Caco-2 (cell line): Measurements from ENCODE around the gene USP9X. TPM values are rescaled to one million over a fixed set of nuclear protein-coding genes. Genes with fewer than 3 reads are reported as not detected.
A peak's percentile ranks its signal among the peaks of the same experiment; 100 is the strongest.

Experiments
- BruUV-seq: library from RNA; stranded (reverse); fragments of 400-500 nt; replicated peaks from 2 replicates; lab custom pipeline; 2021; lab: Mats Ljungman, UMichigan
- CTCF ChIA-PET: fragments of 300-600 bp; sonication (Branson Sonifier 250); formaldehyde crosslinking; loops from one replicate; lab custom pipeline; 2022; ENCODE audit warnings: antibody characterized with exemption; lab: Charles Lee
- POLR2A ChIA-PET: fragments of 300-600 bp; sonication (Branson Sonifier 250); formaldehyde crosslinking; loops from one replicate; lab custom pipeline; 2022; ENCODE audit warnings: antibody characterized with exemption; lab: Charles Lee
- DNase-seq, 2 experiments: peaks; one replicate each; pipeline versions ENCODE4 v3.0.0 to v3.0.0-alpha.2; 2020 to 2022
- H3K27me3 ChIP-seq: replicated peaks from 2 replicates; pipeline ENCODE4 v1.6.0; 2011; ENCODE audit warnings: low read length; ENCODE audit not compliant: control insufficient read depth, insufficient read depth
- H3K36me3 ChIP-seq: 2 replicates; pipeline ENCODE4 v1.5.1; 2011; ENCODE audit warnings: low read length; ENCODE audit not compliant: control insufficient read depth, insufficient read depth
- H3K4me1 ChIP-seq: fragments of 250-450 bp; sonication (Bioruptor Pico); 2 replicates; pipeline ENCODE4 v1.5.1; 2020; ENCODE audit warnings: mild to moderate bottlenecking
- H3K4me3 ChIP-seq: 2 replicates; pipeline ENCODE4 v1.5.1; 2011; ENCODE audit warnings: low read depth, mild to moderate bottlenecking, control low read depth, low read length
- H3K9me3 ChIP-seq: fragments of 250-450 bp; sonication (Bioruptor Pico); 2 replicates; pipeline ENCODE4 v1.5.1; 2020; ENCODE audit warnings: mild to moderate bottlenecking, moderate library complexity
- H3K27ac Mint-ChIP-seq: one replicate; pipeline ENCODE4 v1.8.0; 2022; ENCODE audit warnings: mixed read lengths; ENCODE audit not compliant: unreplicated experiment
- H3K27me3 Mint-ChIP-seq: one replicate; pipeline ENCODE4 v1.8.0; 2022; ENCODE audit warnings: mixed read lengths; ENCODE audit not compliant: insufficient read depth, unreplicated experiment
- H3K36me3 Mint-ChIP-seq: one replicate; pipeline ENCODE4 v1.8.0; 2022; ENCODE audit warnings: mild to moderate bottlenecking, mixed read lengths; ENCODE audit not compliant: insufficient read depth, unreplicated experiment
- H3K4me1 Mint-ChIP-seq: one replicate; pipeline ENCODE4 v1.8.0; 2022; ENCODE audit warnings: low read depth, mixed read lengths; ENCODE audit not compliant: unreplicated experiment
- H3K4me3 Mint-ChIP-seq: one replicate; pipeline ENCODE4 v1.8.0; 2022; ENCODE audit warnings: mild to moderate bottlenecking, moderate library complexity, mixed read lengths; ENCODE audit not compliant: unreplicated experiment
- H3K9me3 Mint-ChIP-seq: one replicate; pipeline ENCODE4 v1.8.0; 2022; ENCODE audit warnings: mixed read lengths; ENCODE audit not compliant: unreplicated experiment
- intact Hi-C: fragments of 100-400 bp; cut with micrococcal nuclease; formaldehyde crosslinking; loops from one replicate; pipeline ENCODE4 v1.10.0; 2022; ENCODE audit not compliant: unreplicated experiment
- total RNA-seq: library from RNA; stranded (reverse); gene quantifications from 2 replicates; pipeline ENCODE4 v1.2.3, GENCODE V29; 2022
- TF ChIP-seq, protein P1 (sequence below), 2 experiments: fragments of 200-600 bp in 1 of 2; IDR thresholded peaks; 1 replicate in 1 of 2; 2 replicates in 1 of 2; pipeline versions ENCODE4 v1.5.1 to v1.8.0; 2011 to 2022; ENCODE audit warnings: antibody characterized with exemption in 1 of 2, control low read depth in 1 of 2, inconsistent platforms in 1 of 2, low read depth in 1 of 2, low read length in 1 of 2, mild to moderate bottlenecking in 1 of 2, moderate library complexity in 1 of 2; ENCODE audit not compliant: insufficient read depth in 1 of 2, severe bottlenecking in 1 of 2, unreplicated experiment in 1 of 2

The USP9X gene
- total RNA-seq, 1 experiment from 2014 or later, result 73.7 TPM

DNA sequence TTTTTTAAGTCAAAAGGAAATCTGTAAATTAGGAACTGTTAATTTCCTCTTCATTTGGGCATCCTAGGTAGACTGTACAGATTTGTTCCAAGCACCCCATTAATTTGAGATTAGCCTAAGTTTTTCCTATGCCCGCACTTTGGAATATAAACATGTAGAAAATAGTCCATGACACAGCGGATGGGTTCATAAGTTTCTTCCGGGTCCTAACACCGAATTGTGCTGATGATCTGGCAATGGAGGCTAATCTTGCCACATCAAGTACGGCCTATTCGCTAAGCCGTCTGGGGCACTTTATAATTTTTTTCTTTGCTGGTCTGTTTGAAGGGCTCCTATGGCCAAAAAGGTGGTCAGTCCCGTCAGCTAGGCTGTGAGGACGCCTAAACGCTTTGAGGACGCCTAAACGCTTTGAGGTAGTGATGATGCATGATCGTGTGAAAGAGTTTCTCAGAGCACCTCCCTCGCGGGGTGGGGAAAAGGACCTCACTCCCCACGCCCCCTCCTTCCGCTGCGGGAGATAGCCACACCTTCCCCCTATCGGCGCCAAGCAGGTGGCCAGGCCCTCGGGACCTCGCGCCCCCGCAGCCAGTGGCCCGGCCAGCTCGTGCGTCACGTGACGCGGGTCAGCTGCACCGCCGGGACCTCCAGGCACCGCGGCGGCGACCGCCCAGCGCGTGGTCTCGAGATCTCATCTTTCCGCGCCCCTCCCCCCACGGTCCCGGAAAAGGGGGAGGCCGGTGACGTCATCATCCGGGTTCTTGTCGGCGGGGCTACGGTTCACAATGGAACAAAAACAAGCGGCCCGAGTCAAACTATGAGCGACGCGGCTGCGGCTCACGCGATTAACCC is 977 bp upstream of the USP9X start:
- ChIA-PET POLR2A (interaction anchor here (0.9 to 1.6 kb wide), 4 partner anchors 81 to 207 kb away, joined by 4 to 12 read pairs (median 6); no protein-coding TSS in a partner anchor), CTCF (interaction anchor here (0.6 to 1.2 kb wide), 3 partner anchors 27 to 540 kb away, joined by 3 to 7 read pairs (median 4); no protein-coding TSS in a partner anchor)
- TF ChIP-seq, protein P1, sequence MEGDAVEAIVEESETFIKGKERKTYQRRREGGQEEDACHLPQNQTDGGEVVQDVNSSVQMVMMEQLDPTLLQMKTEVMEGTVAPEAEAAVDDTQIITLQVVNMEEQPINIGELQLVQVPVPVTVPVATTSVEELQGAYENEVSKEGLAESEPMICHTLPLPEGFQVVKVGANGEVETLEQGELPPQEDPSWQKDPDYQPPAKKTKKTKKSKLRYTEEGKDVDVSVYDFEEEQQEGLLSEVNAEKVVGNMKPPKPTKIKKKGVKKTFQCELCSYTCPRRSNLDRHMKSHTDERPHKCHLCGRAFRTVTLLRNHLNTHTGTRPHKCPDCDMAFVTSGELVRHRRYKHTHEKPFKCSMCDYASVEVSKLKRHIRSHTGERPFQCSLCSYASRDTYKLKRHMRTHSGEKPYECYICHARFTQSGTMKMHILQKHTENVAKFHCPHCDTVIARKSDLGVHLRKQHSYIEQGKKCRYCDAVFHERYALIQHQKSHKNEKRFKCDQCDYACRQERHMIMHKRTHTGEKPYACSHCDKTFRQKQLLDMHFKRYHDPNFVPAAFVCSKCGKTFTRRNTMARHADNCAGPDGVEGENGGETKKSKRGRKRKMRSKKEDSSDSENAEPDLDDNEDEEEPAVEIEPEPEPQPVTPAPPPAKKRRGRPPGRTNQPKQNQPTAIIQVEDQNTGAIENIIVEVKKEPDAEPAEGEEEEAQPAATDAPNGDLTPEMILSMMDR (IDR thresholded peaks at IDR 0.05; ENCODE audit: insufficient read depth in 1 of 2, low read depth in 1 of 2, low read length in 1 of 2, severe bottlenecking in 1 of 2, unreplicated experiment in 1 of 2), result no peak
- Histone ChIP-seq H3K4me1 (peaks cover 10% of the 10 kb centered on the region), H3K9me3 (no peaks in the 10 kb centered on the region), H3K4me3 (peak overlapping the region; percentile 92), H3K36me3 (no peaks in the 10 kb centered on the region), H3K27me3 (no peaks in the 10 kb centered on the region)
- Mint-ChIP-seq H3K27ac (peak overlapping the region; percentile 98), H3K27me3 (no peaks in the 10 kb centered on the region), H3K4me1 (no peaks in the 10 kb centered on the region), H3K9me3 (no peaks in the 10 kb centered on the region), H3K4me3 (peak overlapping the region; percentile 81), H3K36me3 (peaks cover 25% of the 10 kb centered on the region)
- DNase-seq, result peak; percentile 96 to 97
- TSS peak; percentile 98 for BruUV-seq
- intact Hi-C loops, result loop anchor here (2.0 to 10.0 kb wide), 4 partner anchors 57 to 349 kb away; partner anchors contain the start of genes DDX3X and MED14

DNA sequence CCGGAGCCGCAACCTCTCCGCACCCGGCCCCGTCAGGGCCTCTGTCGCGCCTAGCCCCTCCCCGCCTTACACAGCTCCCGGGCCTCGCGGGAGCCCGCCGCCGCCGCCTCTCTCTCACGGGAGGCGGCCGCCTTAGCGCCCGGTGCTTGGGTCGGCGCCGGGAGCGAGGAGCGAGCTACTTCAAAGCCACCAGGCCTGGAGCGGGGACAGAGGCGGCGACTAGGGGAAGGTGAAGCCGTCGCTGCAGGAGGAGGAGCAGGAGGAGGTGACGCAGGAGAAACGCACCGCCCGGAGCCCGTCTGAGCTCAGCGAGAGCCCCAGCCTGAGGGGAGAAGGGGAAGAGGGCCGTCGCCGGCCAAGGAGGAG is 250 bp downstream of the USP9X start:
- H3K27ac Mint-ChIP-seq, result peak overlapping the region; percentile 98
- Histone ChIP-seq H3K9me3 (no peaks in the 10 kb centered on the region), H3K27me3 (no peaks in the 10 kb centered on the region), H3K36me3 (no peaks in the 10 kb centered on the region), H3K4me1 (peaks cover 13% of the 10 kb centered on the region), H3K4me3 (peak overlapping the region; percentile 56)
- ChIA-PET CTCF (interaction anchor here (1.2 kb wide), 1 partner anchor 541 kb away, joined by 4 read pairs; no protein-coding TSS in a partner anchor), POLR2A (interaction anchor here (0.6 to 1.6 kb wide), 5 partner anchors 57 to 89 kb away, joined by 4 to 12 read pairs (median 4); no protein-coding TSS in a partner anchor)
- no peak for DNase-seq
- peaks cover 25% of the 10 kb centered on the region for H3K36me3 Mint-ChIP-seq
- no peaks in the 10 kb centered on the region for H3K4me1 Mint-ChIP-seq
- no peaks in the 10 kb centered on the region for H3K9me3 Mint-ChIP-seq
- peak overlapping the region; percentile 81 for H3K4me3 Mint-ChIP-seq
- H3K27me3 Mint-ChIP-seq, result no peaks in the 10 kb centered on the region
- intact Hi-C loops, result loop anchor here (2.0 to 10.0 kb wide), 4 partner anchors 59 to 351 kb away; partner anchors contain the start of genes DDX3X and MED14
- TF ChIP-seq, protein P1 (IDR thresholded peaks at IDR 0.05; ENCODE audit: insufficient read depth in 1 of 2, low read depth in 1 of 2, low read length in 1 of 2, severe bottlenecking in 1 of 2, unreplicated experiment in 1 of 2), result no peak
- BruUV-seq, result no TSS peak
